HG03432 (cell line): Measurements from ENCODE around the gene DEFB131A.
"Not testable (repeated sequence)": the region's sequence is repeated elsewhere in the genome, so short reads cannot be mapped to it uniquely, and the experiment has no call there.

Source experiments
- ATAC-seq: cut with Tn5 transposase; IDR thresholded peaks from one replicate; pipeline ENCODE4 v1.9.1; 2021; ENCODE audit warnings: mild to moderate bottlenecking, moderate library complexity; ENCODE audit not compliant: unreplicated experiment

DEFB131A gene, protein sequence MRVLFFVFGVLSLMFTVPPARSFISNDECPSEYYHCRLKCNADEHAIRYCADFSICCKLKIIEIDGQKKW

DNA sequence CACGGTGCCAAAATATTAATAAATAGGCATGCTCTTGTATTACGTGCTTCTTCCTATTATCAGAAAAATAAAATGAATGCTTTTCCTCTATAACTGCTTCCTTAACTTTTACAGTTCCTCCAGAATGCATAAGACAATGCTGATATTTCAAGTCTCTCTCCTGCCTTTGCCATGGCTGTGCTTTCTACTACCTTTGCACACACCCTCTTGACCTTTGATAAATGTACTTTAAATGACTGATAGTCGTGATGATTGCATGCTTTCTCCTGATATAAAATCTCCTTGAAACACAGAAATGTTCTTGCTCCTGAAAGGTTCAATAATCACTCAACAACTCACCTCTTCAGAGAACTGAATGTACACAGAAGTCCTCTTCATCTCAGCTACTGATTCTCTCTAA is at the start of gene DEFB131A:
Gene DEFB131A, plus strand, starts transcription at position 301 of the 400 bp plus-strand sequence. CDS start 120 bp downstream, outside the sequence.
- not testable (repeated sequence) for ATAC-seq

DNA sequence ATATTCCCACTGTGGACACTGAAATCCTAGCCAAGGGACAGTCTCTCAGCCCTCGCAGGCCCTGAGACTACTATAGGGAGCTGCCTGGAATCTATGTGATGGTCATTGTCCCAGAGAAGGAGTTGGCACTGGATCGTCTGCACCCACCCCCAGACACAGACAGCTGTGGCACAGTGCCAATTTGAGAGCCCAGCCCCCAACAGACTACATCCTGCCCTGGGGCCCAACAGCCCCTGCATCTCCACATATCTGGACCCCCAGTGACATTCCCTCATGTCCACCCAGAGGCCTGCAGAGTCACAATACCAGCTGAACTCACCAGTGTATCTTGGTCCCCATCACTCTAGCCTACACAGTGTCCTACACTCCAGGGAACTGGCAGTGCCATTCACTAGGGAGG is 38.4 kb upstream of the DEFB131A start:
- ATAC-seq = not testable (repeated sequence)

DNA sequence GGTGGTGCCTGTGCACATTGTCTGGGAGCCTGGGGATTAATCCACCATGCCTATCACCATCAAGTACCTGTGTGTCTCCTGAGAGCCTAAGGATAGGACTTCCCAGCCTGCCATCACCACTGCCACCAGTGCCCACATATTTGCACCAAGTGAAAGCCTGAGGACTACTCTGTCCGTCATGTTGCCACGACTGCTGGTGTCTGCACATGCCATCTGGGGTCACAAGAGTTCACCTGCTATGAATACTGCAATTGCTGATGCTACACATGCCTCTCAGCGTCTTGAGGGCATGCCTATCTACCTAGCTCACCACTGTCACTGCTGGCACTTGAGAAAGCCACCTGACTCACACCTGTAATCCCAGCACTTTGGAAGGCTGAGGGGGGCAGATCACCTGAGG is 37.7 kb upstream of the DEFB131A start:
- ATAC-seq = not testable (repeated sequence)

DNA sequence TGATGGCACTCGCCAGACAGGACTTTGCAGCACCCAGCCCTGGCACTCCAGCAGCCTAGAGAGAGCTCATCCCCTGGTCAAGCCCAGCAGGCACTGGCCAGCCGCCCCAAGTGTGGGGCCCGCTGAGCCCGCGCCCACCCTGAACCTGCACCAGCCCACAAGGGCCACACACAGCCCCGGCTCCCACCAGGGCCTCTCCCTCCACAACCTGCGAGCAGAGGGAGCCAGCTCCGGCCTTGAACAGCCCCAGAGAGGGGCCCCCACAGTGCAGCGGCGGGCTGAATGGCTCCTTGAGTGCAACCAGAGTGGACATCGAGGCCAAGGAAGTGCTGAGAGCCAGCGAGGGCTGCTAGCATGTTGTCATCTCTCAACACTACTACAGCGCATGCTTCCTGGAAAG is 34.4 kb upstream of the DEFB131A start:
- no peak for ATAC-seq

DNA sequence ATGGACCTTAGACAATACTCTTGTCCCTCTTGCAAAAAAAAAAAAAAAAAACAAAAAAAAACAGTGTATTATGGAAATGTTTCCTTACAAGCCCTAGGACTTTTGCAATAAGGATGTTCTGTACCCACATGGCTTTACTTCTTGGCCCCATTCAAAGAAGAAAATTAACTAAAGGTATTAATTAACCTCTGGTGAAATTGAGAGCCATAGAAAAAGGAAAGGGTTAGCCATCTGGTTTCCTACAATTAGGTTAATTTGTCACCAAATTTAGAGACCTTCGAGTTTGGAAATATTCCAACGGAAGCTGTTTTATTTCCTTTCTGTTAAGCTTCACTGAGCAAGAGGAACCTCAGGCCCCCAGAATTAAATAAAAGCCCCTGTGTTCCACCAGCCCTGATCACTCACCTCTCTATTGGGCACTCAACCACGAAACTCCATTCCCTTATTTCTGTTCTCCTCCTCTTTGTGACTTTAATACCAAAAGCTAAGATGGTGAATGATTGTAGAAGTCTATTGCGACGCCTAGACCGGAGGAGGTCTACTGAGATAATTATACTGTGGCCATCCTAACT is 22.2 kb upstream of the DEFB131A start:
- ATAC-seq = not testable (repeated sequence)

DNA sequence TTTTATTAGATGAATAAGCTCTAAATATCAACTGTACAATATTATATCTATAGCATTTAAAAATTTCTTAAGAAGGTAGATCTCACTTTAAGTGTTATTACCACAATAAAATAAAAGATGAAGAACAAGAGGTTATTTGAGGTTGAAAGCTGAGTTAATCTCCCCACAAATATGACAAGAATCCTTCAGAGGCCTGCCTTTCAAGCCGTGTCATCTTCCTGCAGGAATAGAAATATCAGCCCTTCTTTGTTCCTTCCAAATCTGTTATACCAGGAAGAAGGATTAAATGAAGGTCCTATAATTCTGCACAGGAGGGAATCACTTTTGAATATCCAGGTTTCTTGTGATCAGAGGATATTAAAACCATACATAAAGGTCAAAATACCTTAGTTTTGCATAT is 18.3 kb upstream of the DEFB131A start:
- ATAC-seq = not testable (repeated sequence)

DNA sequence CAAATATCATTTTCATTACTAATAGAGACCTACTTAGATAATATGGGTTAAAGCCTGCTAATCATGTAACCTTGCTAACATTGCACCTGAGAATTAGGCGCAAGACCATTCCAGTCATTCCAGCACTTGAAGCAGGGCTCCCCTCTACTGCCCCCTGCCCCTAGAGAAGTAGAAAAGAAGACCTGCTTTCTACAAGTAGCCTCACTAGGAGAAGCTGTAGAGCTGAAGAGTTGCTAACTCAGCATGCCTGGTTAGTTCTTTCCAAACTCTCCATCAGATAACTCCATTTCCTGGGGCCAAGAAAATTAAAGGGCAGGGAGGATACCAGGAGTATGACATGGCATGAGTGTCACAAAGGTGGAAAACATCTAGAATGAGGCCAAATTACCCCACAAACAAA is 14.2 kb upstream of the DEFB131A start:
- not testable (repeated sequence) for ATAC-seq

DNA sequence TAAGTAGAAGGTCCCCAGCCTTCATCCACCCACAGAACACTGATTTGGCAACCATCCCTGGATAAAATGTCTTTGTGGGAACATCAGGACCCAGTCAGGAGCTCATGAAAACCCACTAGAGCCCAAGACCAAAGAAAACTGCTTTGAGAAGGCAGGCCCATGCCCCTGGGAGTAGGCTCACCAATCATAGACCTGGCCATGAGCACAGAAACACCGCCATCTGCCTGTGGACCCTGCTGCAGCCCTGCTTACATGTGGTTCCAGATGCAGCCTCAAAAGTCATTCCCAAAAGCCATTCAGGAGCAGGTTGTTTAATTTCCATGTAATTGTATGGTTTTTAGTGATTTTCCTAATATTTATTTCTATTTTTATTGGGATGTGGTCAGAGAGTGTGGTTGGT is 10.9 kb upstream of the DEFB131A start:
- not testable (repeated sequence) for ATAC-seq

DNA sequence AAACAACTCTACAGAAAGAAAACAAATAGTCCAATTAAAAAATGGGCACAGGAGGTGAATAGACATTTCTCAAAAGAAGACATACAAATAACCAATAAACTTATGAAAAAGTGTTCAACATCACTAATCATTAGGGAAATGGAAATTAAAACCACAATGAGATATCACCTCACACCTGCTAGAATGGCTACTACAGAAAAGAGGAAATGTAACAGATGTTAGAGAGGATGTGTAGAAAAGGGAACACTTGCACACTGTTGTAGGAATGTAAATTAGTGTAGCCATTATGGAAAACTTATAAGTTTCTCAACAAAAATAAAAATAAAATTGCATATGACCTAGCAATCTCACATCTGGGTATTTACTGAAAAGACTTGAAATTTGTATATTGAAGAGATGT is 7.5 kb upstream of the DEFB131A start:
- ATAC-seq = not testable (repeated sequence)

DNA sequence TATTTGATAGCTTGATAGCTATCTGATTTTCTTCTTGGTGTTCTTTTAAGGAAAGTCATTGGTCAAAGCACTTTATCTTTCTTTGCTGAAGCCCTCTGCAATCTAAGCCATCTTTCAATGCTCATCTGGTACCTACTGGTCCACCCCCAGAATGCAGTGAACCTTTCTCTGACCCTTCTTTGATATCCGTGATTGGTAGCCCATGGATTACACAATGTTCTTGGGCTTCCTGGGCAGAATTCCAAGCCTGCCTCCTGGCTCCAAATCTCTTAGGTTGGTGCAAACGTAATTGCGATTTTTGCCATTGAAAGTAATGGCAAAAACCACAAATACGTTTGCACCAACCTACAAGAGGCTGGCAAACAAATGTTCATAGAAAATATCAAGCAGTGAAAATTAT is 1.9 kb upstream of the DEFB131A start:
- not testable (repeated sequence) for ATAC-seq

DNA sequence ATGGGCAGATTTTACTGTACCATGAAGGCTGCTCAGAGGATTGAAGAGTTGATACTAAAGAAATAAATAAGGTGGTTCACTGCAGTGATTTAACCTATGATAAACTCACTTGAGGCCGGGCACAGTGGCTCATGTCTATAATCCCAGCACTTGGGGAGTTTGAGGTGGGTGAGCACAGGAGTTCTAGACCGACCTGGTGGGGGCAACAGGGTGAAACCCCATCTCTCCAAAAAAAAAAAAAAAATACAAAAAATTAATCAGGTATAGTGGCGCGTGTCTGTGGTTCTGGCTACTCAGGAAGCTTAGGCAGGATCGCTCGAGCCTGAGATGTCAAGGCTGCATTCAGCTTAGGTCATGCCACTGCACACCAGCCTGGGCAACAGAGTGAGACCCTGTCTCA is 467 bp downstream of the DEFB131A start:
- ATAC-seq = not testable (repeated sequence)

DNA sequence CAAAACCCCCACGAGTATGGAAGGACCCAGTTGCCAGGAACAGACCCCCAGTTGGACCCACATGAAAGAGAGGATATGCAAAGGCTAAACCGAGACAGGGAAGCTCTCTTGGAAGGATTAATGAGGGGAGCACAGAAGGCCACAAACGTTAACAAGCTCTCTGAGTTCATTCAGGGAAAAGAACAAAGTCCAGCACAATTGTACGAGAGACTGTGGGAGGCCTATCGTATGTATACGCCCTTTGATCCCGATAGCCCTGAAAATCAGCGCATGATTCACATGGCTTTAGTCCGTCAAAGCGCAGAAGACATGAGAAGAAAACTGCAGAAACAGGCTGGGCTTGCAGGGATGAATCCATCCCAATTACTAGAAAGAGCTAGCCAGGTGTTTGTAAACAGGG is 8.0 kb downstream of the DEFB131A start:
- ATAC-seq = not testable (repeated sequence)

DNA sequence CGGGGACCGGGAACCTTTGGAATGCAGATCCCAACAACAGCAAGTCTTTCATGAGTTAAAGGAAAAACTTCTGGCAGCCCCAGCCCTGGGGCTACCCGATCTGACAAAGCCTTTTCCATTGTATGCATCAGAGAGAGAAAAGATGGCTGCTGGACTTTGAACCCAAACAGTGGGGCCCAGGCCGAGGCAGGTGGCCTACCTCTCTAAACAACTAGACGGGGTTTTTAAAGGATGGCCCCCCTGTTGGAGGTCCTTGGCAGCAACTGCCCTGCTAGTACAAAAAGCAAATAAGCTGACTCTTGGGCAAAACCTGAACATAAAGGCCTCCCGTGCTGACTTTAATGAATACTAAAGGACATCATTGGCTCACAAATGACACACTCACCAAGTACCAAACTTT is 10.1 kb downstream of the DEFB131A start:
- not testable (repeated sequence) for ATAC-seq

DNA sequence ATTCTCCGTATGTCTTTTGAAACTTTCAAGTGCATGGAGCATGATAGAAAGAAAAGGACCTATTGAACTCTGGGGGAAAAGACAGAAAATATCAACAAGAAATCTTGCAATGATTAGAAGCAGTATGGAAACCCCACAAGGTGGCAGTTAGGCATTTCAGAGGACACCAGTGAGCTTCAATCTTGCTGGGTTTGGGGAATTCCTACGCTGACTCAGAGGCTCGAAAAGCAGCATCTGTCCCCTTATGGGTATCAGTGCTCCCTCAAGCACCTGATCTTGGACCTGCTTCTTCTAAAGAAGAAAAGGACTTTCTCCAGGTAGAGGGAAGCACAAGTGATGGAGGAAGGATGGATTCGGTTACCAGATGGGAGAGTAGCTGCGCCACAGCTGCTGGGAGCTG is 10.8 kb downstream of the DEFB131A start:
- not testable (repeated sequence) for ATAC-seq

DNA sequence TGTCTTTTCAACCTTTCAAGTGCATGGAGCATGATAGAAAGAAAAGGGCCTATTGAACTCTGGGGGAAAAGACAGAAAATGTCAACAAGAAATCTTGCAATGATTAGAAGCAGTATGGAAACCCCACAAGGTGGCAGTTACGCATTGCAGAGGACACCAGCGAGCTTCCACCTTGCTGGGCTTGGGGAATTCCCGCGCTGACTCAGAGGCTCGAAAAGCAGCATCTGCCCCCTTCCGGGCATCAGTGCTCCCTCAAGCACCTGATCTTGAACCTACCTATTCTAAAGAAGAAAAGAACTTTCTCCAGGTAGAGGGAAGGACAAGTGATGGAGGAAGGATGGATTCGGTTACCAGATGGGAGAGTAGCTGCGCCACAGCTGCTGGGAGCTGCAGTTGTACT is 35.3 kb downstream of the DEFB131A start:
- not testable (repeated sequence) for ATAC-seq

DNA sequence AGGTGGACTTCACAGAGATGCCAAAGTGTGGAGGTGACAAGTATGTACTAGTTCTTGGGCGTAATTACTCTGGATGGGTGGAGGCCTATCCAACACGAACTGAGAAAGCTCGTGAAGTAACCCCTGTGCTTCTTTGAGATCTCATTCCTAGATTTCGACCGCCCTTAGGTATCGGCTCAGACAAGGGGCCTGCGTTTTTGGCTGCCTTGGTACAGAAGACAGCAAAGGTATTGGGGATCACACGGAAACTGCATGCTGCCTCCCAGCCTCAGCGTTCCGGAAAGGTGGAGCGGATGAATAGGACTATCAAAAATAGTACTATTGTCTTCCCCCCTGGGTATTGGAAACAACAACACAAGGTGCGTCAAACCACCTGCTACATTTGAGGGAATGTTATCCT is 35.9 kb downstream of the DEFB131A start:
- ATAC-seq = not testable (repeated sequence)

DNA sequence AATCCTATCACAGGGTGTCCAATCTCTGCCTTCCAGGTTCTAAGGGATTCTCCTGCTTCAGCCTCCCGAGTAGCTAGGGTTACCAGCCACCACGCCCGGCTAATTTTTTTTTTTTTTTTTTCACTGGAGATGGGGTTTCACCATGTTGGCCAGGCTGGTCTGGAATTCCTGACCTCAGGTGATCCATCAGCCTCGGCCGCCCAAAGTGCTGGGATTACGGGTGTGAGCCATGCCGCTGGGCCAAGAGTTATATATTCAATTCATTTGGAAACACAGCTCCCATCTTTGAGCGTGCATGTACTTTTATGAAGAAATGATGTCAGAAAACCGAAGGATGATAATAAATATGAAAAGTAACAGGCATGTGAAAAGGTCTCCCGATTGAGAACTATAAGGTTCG is 38.7 kb downstream of the DEFB131A start:
- ATAC-seq = not testable (repeated sequence)

DNA sequence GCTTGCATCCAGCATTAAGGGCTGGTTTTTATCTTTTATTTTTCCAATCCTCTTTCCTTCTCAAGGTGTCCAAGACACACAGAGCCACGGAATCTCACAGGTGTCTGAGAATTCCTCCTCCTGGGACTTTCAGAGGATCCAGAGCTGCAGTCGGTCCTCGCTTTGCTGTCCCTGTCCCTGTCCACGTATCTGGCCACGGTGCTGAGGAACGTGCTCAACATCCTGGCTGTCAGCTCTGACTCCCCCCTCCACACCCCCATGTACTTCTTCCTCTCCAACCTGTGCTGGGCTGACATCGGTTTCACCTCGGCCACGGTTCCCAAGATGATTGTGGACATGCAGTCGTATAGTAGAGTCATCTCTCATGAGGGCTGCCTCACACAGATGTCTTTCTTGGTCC is 39.5 kb downstream of the DEFB131A start:
- ATAC-seq = not testable (repeated sequence)

DNA sequence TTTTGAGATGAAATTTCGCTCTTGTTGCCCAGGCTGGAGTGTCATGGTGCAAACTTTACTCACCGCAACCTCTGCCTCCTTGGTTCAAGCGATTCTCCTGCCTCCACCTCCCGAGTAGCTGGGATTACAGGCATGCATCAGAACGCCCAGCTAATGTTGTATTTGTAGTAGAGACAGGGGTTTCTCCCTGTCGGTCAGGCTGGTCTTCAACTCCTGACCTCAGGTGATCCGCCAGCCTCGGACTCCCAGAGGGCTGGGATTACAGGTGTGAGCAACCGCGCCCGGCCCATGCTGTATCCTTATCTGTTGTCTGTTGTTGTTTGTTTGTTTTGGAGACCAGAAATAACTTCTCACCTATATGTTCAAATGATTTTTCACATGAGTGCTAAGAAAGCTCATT is 42.7 kb downstream of the DEFB131A start:
- ATAC-seq = not testable (repeated sequence)

DNA sequence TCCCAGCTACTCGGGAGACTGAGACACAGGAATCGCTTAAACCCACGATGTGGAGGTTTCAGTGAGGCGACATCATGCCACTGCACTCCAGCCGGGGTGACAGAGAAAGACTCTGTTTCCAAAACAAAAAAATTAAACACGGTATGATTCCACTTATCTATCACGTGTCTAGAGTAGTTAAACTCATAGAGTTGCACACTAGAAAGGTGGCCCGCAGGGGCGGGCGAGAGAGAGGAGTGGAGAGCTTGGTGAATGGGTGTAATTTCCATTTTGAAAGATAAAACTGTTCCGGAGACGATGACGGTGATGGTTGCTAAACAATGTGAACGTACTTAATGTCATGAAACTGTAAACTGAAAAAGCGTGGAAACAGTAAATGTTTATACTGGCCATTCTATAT is 44.6 kb downstream of the DEFB131A start:
- not testable (repeated sequence) for ATAC-seq

DNA sequence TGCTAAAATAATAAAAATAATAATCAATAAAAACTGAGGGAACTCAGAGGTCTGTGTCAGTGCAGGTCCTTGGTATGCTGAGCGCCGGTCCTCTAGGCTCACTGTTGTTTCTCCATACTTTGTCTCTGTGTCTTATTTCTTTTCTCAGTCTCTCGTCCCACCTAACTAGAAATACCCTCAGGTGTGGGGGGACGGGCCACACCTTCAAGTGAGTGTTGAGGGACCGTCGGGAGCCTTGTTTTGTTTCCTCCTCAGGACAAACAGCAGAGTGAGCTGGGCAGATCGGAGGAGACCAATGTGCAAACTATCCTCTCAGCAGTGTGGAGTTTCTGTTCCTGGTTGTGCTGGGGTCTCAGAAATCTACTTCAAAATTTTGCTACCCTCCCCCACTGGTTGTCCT is 46.3 kb downstream of the DEFB131A start:
- not testable (repeated sequence) for ATAC-seq

DNA sequence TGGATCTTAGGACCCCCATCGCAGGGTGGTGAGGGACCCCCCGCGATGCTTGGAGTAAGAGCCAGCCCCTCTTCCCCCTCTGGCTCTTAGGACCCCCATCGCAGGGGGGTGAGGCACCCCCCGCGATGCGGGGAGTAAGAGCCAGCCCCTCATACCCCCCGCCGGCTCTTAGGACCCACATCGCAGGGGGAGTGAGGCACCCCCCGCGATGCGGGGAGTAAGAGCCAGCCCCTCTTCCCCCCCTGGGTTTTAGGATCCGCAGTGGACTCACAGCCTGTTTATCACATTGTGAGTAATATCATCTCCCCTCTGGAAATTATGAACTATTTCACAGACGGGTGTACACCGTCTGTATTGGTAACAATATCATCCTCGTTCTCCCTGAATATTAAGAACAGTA is 46.8 kb downstream of the DEFB131A start:
- ATAC-seq = not testable (repeated sequence)

DNA sequence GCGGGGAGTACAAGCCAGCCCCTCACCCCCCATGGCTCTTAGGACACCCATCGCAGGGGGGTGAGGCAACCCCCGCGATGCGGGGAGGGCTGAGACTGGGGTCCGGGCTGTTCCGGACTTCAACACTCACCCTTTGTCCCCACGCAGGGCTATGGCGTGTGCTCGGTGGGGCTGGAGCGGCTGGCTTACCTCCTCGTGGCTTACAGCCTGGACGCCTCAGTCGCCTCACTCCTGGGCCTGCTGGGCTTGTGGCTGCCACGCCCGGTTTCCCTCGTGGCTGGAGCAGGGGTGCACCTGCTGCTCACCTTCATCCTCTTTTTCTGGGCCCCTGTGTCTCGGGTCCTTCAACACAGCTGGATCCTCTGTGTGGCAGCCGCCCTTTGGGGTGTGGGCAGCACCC is 49.4 kb downstream of the DEFB131A start:
- ATAC-seq = not testable (repeated sequence)
